H1 (cell line): ENCODE data around the gene ADD1. TPM values are rescaled to one million over a fixed set of nuclear protein-coding genes. Genes with fewer than 3 reads are reported as not detected.
"Not testable (repeated sequence)": the region's sequence is repeated elsewhere in the genome, so short reads cannot be mapped to it uniquely, and the experiment has no call there.

ENCODE experiments used
- CTCF ChIA-PET: fragments of 300-600 bp; sonication (Branson Sonifier 250); formaldehyde crosslinking; loops from one replicate; lab custom pipeline; 2021; ENCODE audit not compliant: partially characterized antibody; lab: Charles Lee
- POLR2A ChIA-PET: fragments of 300-600 bp; sonication (Branson Sonifier 250); formaldehyde crosslinking; loops from one replicate; lab custom pipeline; 2021; ENCODE audit warnings: inconsistent platforms; ENCODE audit not compliant: partially characterized antibody; lab: Charles Lee
- DNase-seq, 2 experiments: peaks; one replicate each; pipeline versions ENCODE4 v3.0.0 to v3.0.0-alpha.2; 2010 to 2022; ENCODE audit warnings: low spot score in 2 of 2, low read depth in 1 of 2, mixed read lengths in 1 of 2
- FAIRE-seq: peaks from 2 replicates; lab custom pipeline; 2011; peaks lifted over from hg19 to GRCh38; lab: Jason Lieb, UNC
- H2AFZ ChIP-seq: 2 replicates; pipeline ENCODE4 v1.8.1; 2012; ENCODE audit warnings: low read length, inconsistent platforms
- H2AK5ac ChIP-seq: 2 replicates; pipeline ENCODE4 v1.6.1; 2013; ENCODE audit warnings: low read depth, low read length
- H2BK120ac ChIP-seq: replicated peaks from 2 replicates; pipeline ENCODE3; 2013; ENCODE audit warnings: low read depth, low read length, inconsistent platforms
- H2BK12ac ChIP-seq: 2 replicates; pipeline ENCODE4 v1.6.1; 2013; ENCODE audit warnings: low read depth, low read length
- H2BK15ac ChIP-seq: 2 replicates; pipeline ENCODE4 v1.6.1; 2013; ENCODE audit warnings: low read length
- H2BK20ac ChIP-seq: 2 replicates; pipeline ENCODE4 v1.6.1; 2013; ENCODE audit warnings: low read length
- H2BK5ac ChIP-seq: 2 replicates; pipeline ENCODE4 v1.6.1; 2013; ENCODE audit warnings: low read depth, low read length
- H3K14ac ChIP-seq: 2 replicates; pipeline ENCODE4 v1.6.1; 2013; ENCODE audit warnings: inconsistent platforms; ENCODE audit not compliant: insufficient read length
- H3K18ac ChIP-seq: 2 replicates; pipeline ENCODE4 v1.6.1; 2013; ENCODE audit warnings: low read length; ENCODE audit errors: extremely low read depth
- H3K23ac ChIP-seq: 2 replicates; pipeline ENCODE4 v1.6.1; 2013; ENCODE audit warnings: inconsistent platforms; ENCODE audit not compliant: insufficient read length
- H3K23me2 ChIP-seq: 2 replicates; pipeline ENCODE4 v1.6.1; 2013; ENCODE audit warnings: low read depth, low read length
- H3K27ac ChIP-seq: 2 replicates; pipeline ENCODE4 v1.6.1; 2011; ENCODE audit warnings: low read depth, low read length, inconsistent platforms
- H3K27me3 ChIP-seq, 4 experiments: replicated peaks in 1 of 4; 1 replicate in 1 of 4; 2 replicates in 3 of 4; pipeline versions ENCODE4 v1.6.1 to v1.8.1; 2011 to 2013; ENCODE audit warnings: low read length in 3 of 4, mild to moderate bottlenecking in 3 of 4, inconsistent platforms in 2 of 4, mixed read lengths in 2 of 4, moderate library complexity in 1 of 4; ENCODE audit not compliant: control insufficient read depth in 3 of 4, insufficient read depth in 3 of 4; ENCODE audit errors: extremely low read depth in 1 of 4
- H3K36me3 ChIP-seq, 4 experiments: 2 replicates each; pipeline versions ENCODE4 v1.6.1 to v1.8.1; 2011 to 2013; ENCODE audit warnings: mild to moderate bottlenecking in 4 of 4, low read length in 3 of 4, moderate library complexity in 2 of 4, control low read depth in 1 of 4, inconsistent platforms in 1 of 4; ENCODE audit not compliant: insufficient read depth in 4 of 4, control insufficient read depth in 2 of 4
- H3K4ac ChIP-seq: replicated peaks from 2 replicates; pipeline ENCODE3; 2013; ENCODE audit warnings: low read length, low read depth, mixed read lengths, inconsistent platforms; ENCODE audit not compliant: insufficient read length
- H3K4me1 ChIP-seq, 4 experiments: replicated peaks in 1 of 4; 1 replicate in 1 of 4; 2 replicates in 3 of 4; pipeline versions ENCODE4 v1.6.1 to v1.8.1; 2011 to 2013; ENCODE audit warnings: low read length in 3 of 4, inconsistent platforms in 2 of 4, mixed read lengths in 1 of 4; ENCODE audit not compliant: insufficient read depth in 4 of 4, control insufficient read depth in 3 of 4
- H3K4me2 ChIP-seq, 2 experiments: 2 replicates each; pipeline versions ENCODE4 v1.6.1 to v1.8.1; 2011 to 2013; ENCODE audit warnings: low read depth in 2 of 2, low read length in 2 of 2, control low read depth in 1 of 2, inconsistent platforms in 1 of 2, mild to moderate bottlenecking in 1 of 2; ENCODE audit not compliant: insufficient read depth in 1 of 2
- H3K4me3 ChIP-seq, 4 experiments: fragments of 200-600, 300-600 bp in 1 of 4; sonication (generic), shearing (Covaris generic), sonication (Bioruptor Twin) in 1 of 4; 2 replicates each; pipeline versions ENCODE4 v1.5.1 to v1.8.1; 2011 to 2016; ENCODE audit warnings: low read length in 4 of 4, low read depth in 3 of 4, control low read depth in 2 of 4, inconsistent platforms in 2 of 4, mild to moderate bottlenecking in 2 of 4, mixed read lengths in 1 of 4, moderate library complexity in 1 of 4; ENCODE audit not compliant: insufficient read depth in 2 of 4; ENCODE audit errors: extremely low read depth in 1 of 4
- H3K56ac ChIP-seq: replicated peaks from 2 replicates; pipeline ENCODE3; 2013; ENCODE audit warnings: low read depth, mild to moderate bottlenecking, mixed read lengths, low read length, inconsistent platforms; ENCODE audit not compliant: insufficient read length
- H3K79me1 ChIP-seq: 2 replicates; pipeline ENCODE4 v1.6.1; 2013; ENCODE audit warnings: low read depth, low read length, control low read depth
- H3K79me2 ChIP-seq, 2 experiments: 2 replicates each; pipeline versions ENCODE4 v1.6.1 to v1.8.1; 2012 to 2013; ENCODE audit warnings: low read length in 2 of 2, mild to moderate bottlenecking in 2 of 2, inconsistent platforms in 1 of 2; ENCODE audit not compliant: insufficient read depth in 2 of 2, control insufficient read depth in 1 of 2
- H3K9ac ChIP-seq, 4 experiments: replicated peaks in 1 of 4; 1 replicate in 1 of 4; 2 replicates in 3 of 4; pipeline versions ENCODE4 v1.6.1 to v1.8.1; 2011 to 2013; ENCODE audit warnings: low read depth in 3 of 4, low read length in 3 of 4, control low read depth in 2 of 4, mild to moderate bottlenecking in 2 of 4, moderate library complexity in 2 of 4, inconsistent platforms in 1 of 4; ENCODE audit errors: extremely low read depth in 1 of 4
- H3K9me3 ChIP-seq, 2 experiments: 2 replicates each; pipeline versions ENCODE4 v1.6.1 to v1.8.1; 2012 to 2013; ENCODE audit warnings: mild to moderate bottlenecking in 2 of 2, moderate library complexity in 2 of 2, control low read depth in 1 of 2, inconsistent platforms in 1 of 2, low read depth in 1 of 2, low read length in 1 of 2, mixed read lengths in 1 of 2; ENCODE audit not compliant: insufficient read depth in 2 of 2
- H4K20me1 ChIP-seq, 2 experiments: replicated peaks in 1 of 2; 2 replicates each; pipeline versions ENCODE3 to v1.8.1; 2011 to 2013; ENCODE audit warnings: inconsistent platforms in 2 of 2, low read length in 2 of 2, mild to moderate bottlenecking in 1 of 2; ENCODE audit not compliant: insufficient read depth in 2 of 2, control insufficient read depth in 1 of 2
- H4K5ac ChIP-seq: 2 replicates; pipeline ENCODE4 v1.6.1; 2013; ENCODE audit warnings: low read length, low read depth, mixed read lengths, inconsistent platforms; ENCODE audit not compliant: insufficient read length
- H4K8ac ChIP-seq: 2 replicates; pipeline ENCODE4 v1.8.0; 2013; ENCODE audit warnings: mild to moderate bottlenecking, moderate library complexity, low read length, inconsistent platforms; ENCODE audit not compliant: insufficient read depth; ENCODE audit errors: extremely low read depth
- H4K91ac ChIP-seq: replicated peaks from 2 replicates; pipeline ENCODE3; 2013; ENCODE audit warnings: low read length, mixed read lengths, inconsistent platforms; ENCODE audit not compliant: insufficient read length
- WGBS, 2 experiments: shearing (Covaris generic) in 1 of 2; methylation state at CpG; one replicate each; pipeline versions ENCODE4 v1.1.6 to v1.1.7; 2013 to 2015; ENCODE audit warnings: low lambda C conversion rate in 2 of 2, mixed read lengths in 2 of 2, inconsistent platforms in 1 of 2, low coverage in 1 of 2, missing lambda C conversion rate in 1 of 2; ENCODE audit not compliant: insufficient replicate concordance in 2 of 2, insufficient coverage in 1 of 2, insufficient read length in 1 of 2; ENCODE audit errors: extremely low coverage in 1 of 2, missing lambda C conversion rate in 1 of 2; 5-methylcytosine and 5-hydroxymethylcytosine counted together
- polyA plus RNA-seq, 7 experiments: library from polyadenylated mRNA; depleted of rRNA in 3 of 7; stranded (reverse) in 5 of 7; unstranded in 2 of 7; fragments of >200 nt in 5 of 7; fragments of 200-250 nt in 2 of 7; gene quantifications; 1 replicate in 5 of 7; 2 replicates in 1 of 7; 4 replicates in 1 of 7; pipeline versions ENCODE4 v1.2.1 to v1.2.3, GENCODE V29; 2011 to 2013; ENCODE audit warnings: missing spikeins in 2 of 7, mixed read lengths in 2 of 7
- total RNA-seq: library from RNA; stranded (reverse); fragmentation: NEBNext Ultra II Directional; extraction: Animal tissue kit (Norgen Biotek cat#: 25700); gene quantifications from 2 replicates; pipeline ENCODE4 v1.2.1, GENCODE V29; 2021

ADD1 gene
- total and polyA plus RNA-seq, 2 of the 8 experiments (the other 6 are each of a cell fraction or from before 2014, with no cell fraction given): 113 to 143 TPM

DNA sequence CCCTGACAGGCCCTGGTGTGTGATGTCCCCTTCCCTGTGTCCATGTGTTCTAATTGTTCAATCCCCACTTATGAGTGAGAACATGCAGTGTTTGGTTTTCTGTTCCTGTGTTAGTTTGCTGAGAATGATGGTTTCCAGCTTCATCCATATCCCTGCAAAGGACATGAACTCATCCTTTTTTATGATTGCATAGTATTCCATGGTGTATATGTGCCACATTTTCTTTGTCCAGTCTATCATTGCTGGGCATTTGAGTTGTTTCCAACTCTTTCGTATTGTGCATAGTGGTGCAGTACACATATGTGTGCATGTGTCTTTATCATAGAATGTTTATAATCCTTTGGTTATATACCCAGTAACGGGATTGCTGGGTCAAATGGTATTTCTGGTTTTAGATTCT, 73.1 kb downstream of the ADD1 start:
- H3K4me2 ChIP-seq, H2BK20ac ChIP-seq, H3K18ac ChIP-seq, POLR2A ChIA-PET, H2AFZ ChIP-seq, H3K4ac ChIP-seq, H4K8ac ChIP-seq, H3K14ac ChIP-seq, H3K79me1 ChIP-seq, H2AK5ac ChIP-seq, H3K4me1 ChIP-seq, FAIRE-seq, H3K23ac ChIP-seq, H2BK15ac ChIP-seq, H4K5ac ChIP-seq, H3K9me3 ChIP-seq, H3K4me3 ChIP-seq, H2BK12ac ChIP-seq, H4K91ac ChIP-seq, H3K27ac ChIP-seq, DNase-seq, H3K56ac ChIP-seq, H2BK120ac ChIP-seq, H3K27me3 ChIP-seq, H2BK5ac ChIP-seq, H3K9ac ChIP-seq, H3K23me2 ChIP-seq, H4K20me1 ChIP-seq, H3K79me2 ChIP-seq: not testable (repeated sequence)
- CTCF ChIA-PET: interaction anchor here (1.4 kb wide), 1 partner anchor 23 kb away, joined by 3 read pairs; no protein-coding TSS in a partner anchor
- 93% methylated on average over 2 of the region's 2 CpGs; no CpG with 5 or more reads in 1 of the 2 experiments for WGBS, 2 experiments
- H3K36me3 ChIP-seq: peaks cover 3 to 35% (median 14%) of the 10 kb centered on the region in 4 experiments; a peak in 7 of 8 replicates

DNA sequence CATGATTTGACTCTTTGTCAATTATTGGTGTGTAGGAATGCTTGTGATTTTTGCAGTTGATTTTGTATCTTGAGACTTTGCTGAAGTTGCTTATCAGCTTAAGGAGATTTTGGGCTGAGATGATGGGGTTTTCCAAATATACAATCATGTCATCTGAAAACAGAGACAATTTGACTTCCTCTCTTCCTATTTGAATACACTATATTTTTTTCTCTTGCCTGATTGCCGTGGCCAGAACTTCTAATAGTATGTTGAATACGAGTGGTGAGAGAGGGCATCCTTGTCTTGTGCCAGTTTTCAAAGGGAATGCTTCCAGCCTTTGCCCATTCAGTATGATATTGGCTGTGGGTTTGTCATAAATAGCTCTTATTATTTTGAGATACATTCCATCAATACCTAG, 74.7 kb downstream of the ADD1 start:
- H2AFZ ChIP-seq, FAIRE-seq, H3K27me3 ChIP-seq, DNase-seq, H3K4me3 ChIP-seq, H3K79me1 ChIP-seq, POLR2A ChIA-PET, H4K20me1 ChIP-seq, CTCF ChIA-PET, H3K4me2 ChIP-seq, H3K4ac ChIP-seq, H4K91ac ChIP-seq, H2BK20ac ChIP-seq, H3K4me1 ChIP-seq, H2BK5ac ChIP-seq, H3K18ac ChIP-seq, H3K23me2 ChIP-seq, H3K14ac ChIP-seq, H2AK5ac ChIP-seq, H3K9ac ChIP-seq, H4K5ac ChIP-seq, H3K56ac ChIP-seq, H3K27ac ChIP-seq, H4K8ac ChIP-seq, H2BK12ac ChIP-seq, H3K9me3 ChIP-seq, H2BK15ac ChIP-seq, H3K23ac ChIP-seq, H2BK120ac ChIP-seq, H3K79me2 ChIP-seq: not testable (repeated sequence)
- peaks cover 0 to 31% (median 9%) of the 10 kb centered on the region in 4 experiments; a peak in 6 of 8 replicates for H3K36me3 ChIP-seq
- 100% methylated on average over 2 of the region's 2 CpGs; no CpG with 5 or more reads in 1 of the 2 experiments for WGBS, 2 experiments
